ENCODE measurements around the gene TFF3.
A peak's percentile ranks its signal among the peaks of the same experiment; 100 is the strongest.

The TFF3 gene

DNA sequence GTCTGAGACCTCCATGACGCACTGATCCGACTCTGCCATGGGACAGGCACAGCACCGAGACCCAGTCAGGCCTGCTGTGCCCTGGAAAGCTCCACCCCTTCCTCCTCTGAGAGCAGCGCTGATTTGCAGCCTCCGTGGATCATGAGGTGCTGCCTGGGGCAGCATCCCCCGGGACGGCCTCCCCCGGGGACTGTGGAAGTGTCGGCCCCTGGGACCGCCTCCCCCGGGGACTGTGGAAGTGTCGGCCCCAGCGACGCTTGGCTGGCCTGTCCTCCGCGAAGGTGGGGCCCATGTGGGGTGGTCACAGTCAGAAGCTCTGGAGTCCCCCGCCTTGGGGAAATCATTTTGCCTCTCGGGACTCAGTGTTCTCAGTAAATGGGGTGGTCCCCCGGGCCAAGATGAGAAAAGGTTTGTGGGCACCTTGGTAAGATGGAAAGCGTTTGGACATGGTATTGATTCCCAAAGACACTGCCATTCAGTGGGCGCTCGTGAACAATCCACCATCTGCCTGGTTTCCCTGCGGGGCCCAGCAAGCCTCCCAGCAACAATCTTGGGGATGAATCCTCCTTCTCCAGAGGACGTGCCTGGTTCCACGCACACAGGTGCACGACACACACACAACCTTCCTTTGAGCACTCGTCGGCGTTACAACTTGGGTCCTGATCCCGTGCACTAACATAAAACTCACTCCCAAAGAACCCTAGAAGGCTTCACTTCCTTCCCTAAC lies 32.6 kb upstream of the TFF3 start:
- FAIRE-seq (no peak), DNase-seq (ENCODE audit: insufficient read length, low spot score) (no peak)

DNA sequence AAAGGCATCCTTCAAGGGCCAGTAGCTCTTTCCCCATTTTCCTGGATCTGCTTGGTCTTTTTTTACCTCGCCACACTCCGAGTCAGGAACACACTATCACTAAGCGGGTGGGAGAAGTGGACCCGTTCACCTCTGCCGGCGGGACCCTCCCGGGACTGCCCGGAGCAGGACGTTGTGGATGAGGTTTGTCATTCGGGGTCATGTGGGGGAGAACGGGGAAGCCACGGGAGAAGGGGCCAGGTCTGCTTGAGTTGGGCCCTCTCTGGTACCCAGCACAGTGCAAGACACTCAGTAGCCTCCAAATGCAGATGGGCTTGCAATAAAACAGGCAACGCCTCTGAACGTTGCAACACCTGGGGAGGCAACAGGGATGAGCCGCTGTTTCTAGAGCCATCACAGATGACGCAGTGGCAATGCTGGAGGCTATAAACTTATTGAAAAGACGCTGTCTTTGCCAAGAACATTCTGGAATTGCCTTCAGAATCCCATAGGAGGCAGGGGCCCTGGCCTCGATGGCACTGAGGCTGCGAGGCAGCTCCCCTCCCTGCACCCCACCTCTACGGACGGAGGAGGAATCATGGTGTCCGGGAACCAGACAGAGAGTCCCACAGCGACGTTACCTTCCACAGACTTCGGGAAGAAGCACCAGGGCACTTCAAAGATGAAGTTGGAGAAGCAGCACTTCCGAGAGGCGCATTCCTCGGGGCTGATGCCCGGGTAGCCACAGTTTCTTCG lies 31.8 kb upstream of the TFF3 start:
- FAIRE-seq = no peak
- no peak for DNase-seq (ENCODE audit: insufficient read length, low spot score)

GRCh38 chr21:42346441-42346840 lies 31.2 kb upstream of the TFF3 start:
- DNase-seq (ENCODE audit: insufficient read length, low spot score) (no peak), FAIRE-seq (no peak)

DNA sequence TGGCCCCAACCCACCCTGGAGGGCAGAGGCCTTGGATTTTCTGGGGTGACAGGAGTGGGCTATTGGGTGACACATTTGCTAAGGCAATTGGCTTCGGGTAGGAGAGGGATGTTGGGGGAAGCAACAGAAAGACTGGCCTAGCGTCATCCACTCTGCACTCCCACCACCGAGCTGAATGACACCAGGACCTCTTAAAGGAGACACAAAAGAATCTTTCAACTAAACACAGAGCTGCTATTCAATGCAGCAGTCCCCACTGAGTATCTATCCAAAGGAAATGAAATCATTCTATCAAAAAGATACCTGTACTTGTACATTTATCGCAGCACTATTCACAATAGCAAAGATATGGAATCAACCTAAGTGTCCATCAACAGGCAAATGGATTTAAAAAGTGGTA lies 29.4 kb upstream of the TFF3 start:
- FAIRE-seq (no peak), DNase-seq (ENCODE audit: insufficient read length, low spot score) (no peak)

DNA sequence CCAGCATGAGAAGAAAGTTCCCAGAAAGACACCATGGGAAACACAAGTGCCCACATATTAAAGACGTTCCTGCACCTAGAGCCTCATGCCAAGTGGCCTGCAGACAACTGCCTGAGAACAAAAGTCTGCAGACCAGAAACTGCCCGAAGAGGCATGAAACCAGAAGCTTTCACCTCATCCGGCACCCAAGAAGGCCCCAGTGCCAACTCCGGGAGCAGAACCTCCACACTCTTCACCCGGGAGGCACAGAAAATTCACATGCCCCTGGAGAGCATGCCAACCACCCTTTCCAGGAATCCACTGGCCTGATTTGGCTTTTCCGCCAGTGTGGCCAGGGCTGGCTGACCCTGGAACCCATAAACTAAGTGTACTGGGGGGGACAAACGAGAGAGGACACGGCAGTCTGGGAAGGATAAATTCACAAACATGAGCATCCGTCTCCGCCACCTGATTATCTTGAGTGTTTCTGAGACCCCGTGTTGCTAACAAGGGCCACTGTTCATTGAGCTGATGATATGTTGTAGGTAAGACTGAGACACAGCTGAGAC lies 28.8 kb upstream of the TFF3 start:
- FAIRE-seq (no peak), DNase-seq (ENCODE audit: insufficient read length, low spot score) (no peak)

- FAIRE-seq (no peak), DNase-seq (ENCODE audit: insufficient read length, low spot score) (no peak)
Observed at GRCh38 chr21:42343556-42343955, 28.3 kb upstream of the TFF3 start.

GRCh38 chr21:42343101-42343500 lies 27.9 kb upstream of the TFF3 start:
- DNase-seq (ENCODE audit: insufficient read length, low spot score) (no peak), FAIRE-seq (no peak)

DNA sequence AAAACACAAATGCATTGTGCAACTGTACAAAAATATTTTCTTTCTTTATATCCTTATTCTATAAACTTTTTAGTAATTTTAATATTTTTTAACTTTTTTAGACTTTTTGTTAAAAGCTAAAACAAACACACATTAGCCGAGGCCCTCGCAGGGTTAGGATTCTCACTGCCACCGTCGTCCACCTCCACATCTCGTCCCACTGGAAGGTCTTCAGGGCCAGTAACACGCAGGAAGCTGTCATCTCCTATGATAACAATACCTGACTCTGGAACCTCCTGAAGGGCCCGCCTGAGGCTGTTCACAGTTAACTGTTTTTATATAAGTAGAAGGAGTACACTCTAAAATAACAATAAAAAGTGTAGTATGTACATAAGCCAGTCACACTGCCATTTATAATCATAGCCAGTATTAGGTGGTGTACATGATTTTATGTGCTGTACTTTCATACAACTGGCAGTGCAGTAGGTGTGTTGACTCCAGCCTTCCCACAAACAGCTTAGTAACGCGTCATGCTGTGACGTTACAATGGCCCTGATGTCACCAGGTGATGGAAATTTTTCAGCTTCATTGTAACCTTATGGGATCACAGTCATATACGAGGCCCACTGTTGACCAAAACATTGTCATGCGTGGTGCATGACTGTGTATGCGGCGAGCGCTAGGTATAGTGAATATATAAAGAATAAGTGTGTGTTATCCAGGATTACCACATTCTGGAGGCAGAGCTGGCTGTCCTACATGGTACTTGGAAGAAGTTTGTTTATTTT lies 26.8 kb upstream of the TFF3 start:
- no peak for DNase-seq (ENCODE audit: insufficient read length, low spot score)
- FAIRE-seq = no peak

DNA sequence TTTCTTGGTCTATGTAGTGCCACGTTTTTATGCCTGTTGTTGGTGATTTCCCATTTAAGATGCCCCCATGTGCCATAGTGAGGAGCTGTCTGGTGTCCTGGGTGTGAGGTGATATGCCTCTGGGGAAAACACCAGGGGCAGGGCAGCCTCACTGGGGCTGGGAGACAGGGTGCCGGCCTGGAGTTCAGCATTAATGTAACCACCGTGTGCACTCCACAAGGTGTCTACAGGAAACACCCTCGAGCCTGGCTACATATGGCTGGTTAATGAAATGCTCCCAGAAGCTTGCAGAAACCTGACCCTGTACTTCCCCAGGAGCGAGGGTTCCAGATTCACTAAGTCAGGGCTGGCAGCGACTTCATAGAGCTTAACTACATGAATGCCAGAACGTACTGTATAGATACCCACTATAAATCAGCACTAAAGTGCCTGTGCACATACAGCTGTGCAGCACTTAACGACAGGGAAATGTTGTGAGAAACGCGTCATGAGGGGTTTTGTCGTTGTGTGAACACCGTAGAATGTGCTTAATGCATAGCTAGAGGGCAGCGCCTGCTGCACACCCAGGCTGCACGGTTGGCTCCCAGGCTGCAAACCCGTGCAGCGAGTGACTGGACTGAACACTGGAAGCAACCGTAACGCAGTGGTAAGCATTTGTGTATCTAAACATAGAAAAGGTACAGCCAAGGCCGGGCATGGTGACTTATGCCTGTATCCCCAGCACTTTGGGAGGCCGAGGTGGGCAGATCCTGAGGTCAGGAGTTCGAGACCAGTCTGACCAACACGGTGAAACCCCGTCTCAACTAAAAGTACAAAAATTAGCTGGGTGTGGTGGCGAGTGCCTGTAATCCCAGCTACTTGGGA lies 25.2 kb upstream of the TFF3 start:
- DNase-seq (ENCODE audit: insufficient read length, low spot score) (no peak), FAIRE-seq (no peak)

GRCh38 chr21:42338729-42339715 lies 23.8 kb upstream of the TFF3 start:
- DNase-seq (ENCODE audit: insufficient read length, low spot score) (no peak), FAIRE-seq (no peak)

DNA sequence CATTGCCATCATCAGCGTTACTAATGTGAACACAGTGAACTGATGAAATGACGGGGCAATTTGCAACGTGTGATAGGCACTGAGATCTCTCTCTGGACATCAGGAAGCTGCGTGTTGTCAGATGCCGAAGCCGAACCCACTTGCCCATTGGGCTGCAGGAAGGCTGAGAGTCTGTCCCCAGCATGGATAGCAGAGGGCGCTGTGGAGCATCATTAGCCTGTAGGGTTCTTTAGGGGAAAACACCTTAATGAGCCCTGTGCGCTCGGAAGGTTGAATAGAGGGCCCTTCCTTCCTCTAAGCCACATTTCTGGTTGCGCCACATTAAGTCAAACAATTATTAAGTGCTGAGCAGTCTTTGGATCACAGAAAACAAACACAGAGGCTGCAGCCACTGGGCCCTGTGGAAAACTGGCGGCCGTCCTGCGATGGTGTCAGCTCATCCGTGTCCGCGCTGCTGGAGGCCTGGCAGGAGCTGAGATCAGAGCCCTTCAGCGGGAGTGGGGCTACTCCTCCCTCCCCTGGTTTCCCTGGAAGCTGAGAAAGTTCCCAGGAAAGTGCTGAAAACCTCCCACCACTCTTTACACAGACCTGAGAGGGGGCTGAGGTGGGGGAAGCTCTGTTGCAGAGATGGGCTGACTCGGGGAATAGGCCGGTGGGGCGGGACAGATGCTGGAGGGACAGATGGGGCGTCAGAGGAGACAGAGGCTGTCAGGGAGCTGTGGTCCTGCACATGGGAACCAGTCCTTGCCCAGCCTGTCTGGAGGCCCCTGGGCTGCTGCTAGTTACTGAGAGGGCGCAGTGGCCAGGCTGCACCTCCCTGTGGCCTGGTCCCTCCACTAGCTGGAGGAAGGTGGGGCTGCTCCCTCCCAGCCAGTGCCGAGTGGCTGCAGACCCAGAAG lies 22.9 kb upstream of the TFF3 start:
- FAIRE-seq = no peak

DNA sequence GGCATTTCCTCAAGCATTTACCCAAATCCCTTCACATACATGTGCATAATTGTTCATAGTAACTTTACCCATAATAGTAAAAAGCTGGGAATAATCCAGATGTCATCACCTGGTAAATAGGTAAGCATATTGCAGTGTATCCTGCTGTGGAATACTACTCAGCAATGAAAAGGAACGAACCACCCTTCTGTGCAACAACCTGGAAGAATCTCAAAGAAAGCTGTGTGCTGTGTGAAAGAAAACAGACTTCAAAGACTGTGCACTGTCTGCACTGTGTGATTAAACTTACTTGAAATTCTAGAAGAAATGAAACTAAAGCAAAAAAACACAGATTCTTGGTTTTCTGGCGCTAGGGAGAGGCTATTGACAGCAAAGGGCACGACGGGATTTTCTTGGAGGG lies 22.1 kb upstream of the TFF3 start:
- no peak for DNase-seq (ENCODE audit: insufficient read length, low spot score)
- no peak for FAIRE-seq

More for the DNA sequence above, 22.9 kb upstream of the TFF3 start:
- peak; percentile 25 for DNase-seq (ENCODE audit: insufficient read length, low spot score)

DNA sequence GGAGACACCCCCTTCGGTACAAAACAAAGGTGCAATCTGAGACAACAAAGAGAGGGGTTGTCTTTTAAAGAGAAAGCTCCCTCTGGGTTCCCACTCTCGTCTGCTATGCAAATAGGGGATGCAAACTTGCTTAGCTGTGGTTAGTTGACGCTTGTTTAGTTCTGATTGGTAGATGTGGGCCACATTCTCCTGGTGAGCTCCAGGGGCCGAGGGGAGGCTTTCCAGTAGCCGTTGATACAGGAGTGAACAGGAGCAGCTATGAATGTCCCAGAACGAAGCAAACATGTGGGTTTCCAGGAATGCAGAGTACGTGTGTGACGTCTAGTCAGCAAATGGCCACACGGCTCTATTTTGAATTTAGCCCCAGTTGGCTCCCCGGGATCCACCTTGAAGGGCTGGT lies 20.8 kb upstream of the TFF3 start:
- DNase-seq (ENCODE audit: insufficient read length, low spot score) (peak; percentile 18), FAIRE-seq (no peak)

GRCh38 chr21:42332557-42333317 lies 17.5 kb upstream of the TFF3 start:
- DNase-seq (ENCODE audit: insufficient read length, low spot score) = no peak
- FAIRE-seq = no peak

- FAIRE-seq (no peak), DNase-seq (ENCODE audit: insufficient read length, low spot score) (no peak)
Observed at GRCh38 chr21:42331660-42332059, 16.5 kb upstream of the TFF3 start.

DNA sequence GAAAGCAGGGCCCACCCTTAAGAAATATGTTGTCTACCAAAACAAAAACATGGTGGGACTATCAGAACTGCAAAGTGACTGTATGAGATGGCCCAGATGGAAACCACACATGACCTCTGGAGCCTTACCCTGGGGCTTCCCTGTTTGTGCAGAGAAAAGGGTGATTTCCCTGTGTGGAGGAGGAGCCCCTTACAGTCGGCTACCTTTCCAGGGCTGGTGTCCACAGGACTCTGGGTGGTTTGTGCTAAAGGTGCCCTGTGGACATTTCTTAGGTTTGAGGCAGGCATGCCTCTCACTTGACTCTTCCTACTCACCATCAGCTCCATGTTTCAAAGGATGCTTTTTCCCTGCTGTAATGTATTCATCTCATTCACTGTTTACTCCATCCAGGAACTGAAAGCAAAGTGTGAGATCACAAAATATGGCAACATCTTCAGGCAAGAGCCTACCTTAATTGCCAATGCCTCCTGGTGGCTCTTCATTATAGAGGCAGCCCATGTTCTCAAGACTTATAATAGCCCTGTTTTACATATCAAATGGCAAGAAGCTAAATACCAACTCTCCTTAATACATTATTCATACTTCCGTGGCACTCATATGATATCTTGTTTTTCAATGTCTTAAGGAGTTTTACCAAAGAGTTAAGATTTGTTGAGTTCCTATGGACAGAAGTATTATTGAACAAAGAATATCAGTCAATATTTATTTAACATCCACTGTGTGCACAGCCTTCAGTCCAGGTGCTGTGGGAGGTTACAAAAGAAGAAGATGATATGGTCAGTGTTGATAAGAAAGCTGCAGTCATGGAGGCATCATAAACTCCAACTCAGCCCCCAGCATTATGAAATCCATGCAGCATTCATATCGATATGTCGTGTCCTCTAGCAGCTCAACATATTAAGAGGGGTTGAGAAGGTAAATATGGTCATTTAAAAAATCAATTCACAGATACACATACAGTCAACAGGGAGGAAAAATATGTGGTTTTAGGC lies 15.5 kb upstream of the TFF3 start:
- FAIRE-seq = no peak

More for the DNA sequence above, 15.5 kb upstream of the TFF3 start:
- no peak for DNase-seq (ENCODE audit: insufficient read length, low spot score)
